ENCODE results near the gene TICAM1. TPM values are rescaled to one million over a fixed set of nuclear protein-coding genes. Genes with fewer than 3 reads are reported as not detected.

Gene TICAM1
- total and polyA plus RNA-seq, 2 of the 13 experiments (the other 11 are each of a cell fraction or from before 2014, with no cell fraction given), result 0.33 to 0.95 TPM

- TF ChIP-seq REPIN1 (CRISPR knock-in tag; IDR thresholded peaks at IDR 0.05; ENCODE audit: borderline replicate concordance, low read depth), result no peak
- no peak for TF ChIP-seq RFX3 (CRISPR knock-in tag; IDR thresholded peaks at IDR 0.05)
- no peak for TF ChIP-seq SRSF9 (IDR thresholded peaks at IDR 0.05; ENCODE audit: borderline replicate concordance, insufficient read depth, low read depth, low read length, poor library complexity, severe bottlenecking)
- TF ChIP-seq MAF1 (CRISPR knock-in tag; IDR thresholded peaks at IDR 0.05; ENCODE audit: borderline replicate concordance), result no peak
- TF ChIP-seq FUBP1 (CRISPR knock-in tag; IDR thresholded peaks at IDR 0.05; ENCODE audit: borderline replicate concordance), result no peak
- TF ChIP-seq MTERF4 (CRISPR knock-in tag; IDR thresholded peaks at IDR 0.05), result no peak
- no peak for TF ChIP-seq PLSCR1 (CRISPR knock-in tag; IDR thresholded peaks at IDR 0.05; ENCODE audit: borderline replicate concordance)
- TF ChIP-seq NCOA2 (CRISPR knock-in tag; IDR thresholded peaks at IDR 0.05), result no peak
- no peak for TF ChIP-seq HMGA1 (CRISPR knock-in tag; conservative IDR thresholded peaks at IDR 0.05)
- TF ChIP-seq ZNF318 (CRISPR knock-in tag; IDR thresholded peaks at IDR 0.05), result no peak
- no peak for TF ChIP-seq PHB2 (IDR thresholded peaks at IDR 0.05; ENCODE audit: partially characterized antibody)
- no peak for TF ChIP-seq CAMTA2 (CRISPR knock-in tag; IDR thresholded peaks at IDR 0.05; ENCODE audit: borderline replicate concordance)
- peak; percentile 78 for TF ChIP-seq SRY (CRISPR knock-in tag; IDR thresholded peaks at IDR 0.05)
- no peak for TF ChIP-seq ZNF740 (CRISPR knock-in tag; IDR thresholded peaks at IDR 0.05)
- peak; percentile 58; the same call in 1 of the 2 replicates for TF ChIP-seq SALL1 (CRISPR knock-in tag; IDR thresholded peaks at IDR 0.05)
Measured at GRCh38 chr19:4867534-4868285, 36.2 kb upstream of the TICAM1 start, which contains the start of gene PLIN3 (continued).

Measured in HepG2 (cell line).